ENCODE measurements around the gene GSTT2.

The GSTT2 gene

GRCh38 chr22:24008381-24009226 is 28.7 kb downstream of the GSTT2 start:
- DNase-seq (ENCODE audit: low read depth in 2 of 2, low spot score in 1 of 2): no peak

GRCh38 chr22:24009227-24010017 is 29.5 kb downstream of the GSTT2 start:
- no peak for DNase-seq (ENCODE audit: low read depth in 2 of 2, low spot score in 1 of 2)

GRCh38 chr22:24010018-24010391 is 30.1 kb downstream of the GSTT2 start:
- no peak for DNase-seq (ENCODE audit: low read depth in 2 of 2, low spot score in 1 of 2)

GRCh38 chr22:24011735-24012068 is 31.8 kb downstream of the GSTT2 start:
- no peak for DNase-seq (ENCODE audit: low read depth in 2 of 2, low spot score in 1 of 2)

GRCh38 chr22:24016156-24016555 is 36.2 kb downstream of the GSTT2 start:
- no peak for DNase-seq (ENCODE audit: low read depth in 2 of 2, low spot score in 1 of 2)

- no peak for DNase-seq (ENCODE audit: low read depth in 2 of 2, low spot score in 1 of 2)
These were observed 41.4 kb downstream of the GSTT2 start for GRCh38 chr22:24021304-24021703.

- no peak for DNase-seq (ENCODE audit: low read depth in 2 of 2, low spot score in 1 of 2)
These were observed 43.4 kb downstream of the GSTT2 start for GRCh38 chr22:24023204-24023789.

GRCh38 chr22:24024354-24024753 is 44.4 kb downstream of the GSTT2 start:
- no peak for DNase-seq (ENCODE audit: low read depth in 2 of 2, low spot score in 1 of 2)

GRCh38 chr22:24025475-24025874 is 45.5 kb downstream of the GSTT2 start:
- DNase-seq (ENCODE audit: low read depth in 2 of 2, low spot score in 1 of 2): no peak

GRCh38 chr22:24026056-24026455 is 46.1 kb downstream of the GSTT2 start:
- DNase-seq (ENCODE audit: low read depth in 2 of 2, low spot score in 1 of 2): no peak

- DNase-seq (ENCODE audit: low read depth in 2 of 2, low spot score in 1 of 2): no peak
These were observed 46.8 kb downstream of the GSTT2 start for GRCh38 chr22:24026733-24027132.

GRCh38 chr22:24027389-24027975 is 47.5 kb downstream of the GSTT2 start:
- DNase-seq (ENCODE audit: low read depth in 2 of 2, low spot score in 1 of 2): no peak

GRCh38 chr22:24027991-24028390 is 48.1 kb downstream of the GSTT2 start:
- no peak for DNase-seq (ENCODE audit: low read depth in 2 of 2, low spot score in 1 of 2)

GRCh38 chr22:24028533-24028932 is 48.6 kb downstream of the GSTT2 start:
- no peak for DNase-seq (ENCODE audit: low read depth in 2 of 2, low spot score in 1 of 2)

GRCh38 chr22:24029304-24029703 is 49.4 kb downstream of the GSTT2 start:
- DNase-seq (ENCODE audit: low read depth in 2 of 2, low spot score in 1 of 2): no peak

GRCh38 chr22:24030186-24030702 is 50.3 kb downstream of the GSTT2 start:
- DNase-seq (ENCODE audit: low read depth in 2 of 2, low spot score in 1 of 2): no peak
